ENCODE results near the gene SPATA31D4.

SPATA31D4 gene

DNA sequence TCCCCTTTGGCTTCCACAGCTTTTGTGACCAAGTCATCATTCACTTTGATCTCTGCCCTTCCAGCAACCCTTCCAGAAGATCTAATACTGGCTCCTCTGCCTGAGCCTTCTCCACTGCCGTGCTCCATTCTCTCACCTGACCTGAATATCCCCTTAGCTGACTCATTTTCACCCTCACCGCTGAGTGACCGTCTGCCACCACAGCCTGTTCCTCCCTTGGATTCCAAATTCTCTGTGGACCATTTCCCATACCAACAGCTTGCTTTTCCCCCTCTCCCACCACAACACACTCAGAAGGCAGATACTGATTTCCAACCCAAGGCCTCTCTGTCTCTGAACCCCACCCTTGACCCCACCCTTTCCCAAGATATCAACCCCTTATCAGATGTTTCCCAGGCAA, 39.8 kb downstream of the SPATA31D4 start:
- no peak for DNase-seq

DNA sequence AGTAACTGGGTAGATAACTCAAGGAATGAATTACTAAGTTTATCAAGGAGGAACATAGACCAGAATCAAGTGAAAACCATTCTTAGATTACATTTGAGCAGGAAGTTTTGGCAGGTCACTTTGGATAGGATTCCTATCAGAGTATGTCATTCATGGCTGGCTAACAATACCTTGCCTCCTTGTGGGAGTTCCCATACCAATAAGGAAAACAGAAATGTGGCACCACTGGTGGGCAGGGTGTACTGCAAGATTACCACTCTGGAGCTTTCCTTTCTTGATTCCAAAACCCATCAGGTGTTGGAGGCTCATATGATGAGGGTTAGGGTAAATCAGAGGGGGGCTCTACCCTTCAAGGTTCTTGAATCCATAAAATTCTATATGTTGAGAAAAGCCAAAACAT, 41.7 kb downstream of the SPATA31D4 start:
- DNase-seq: no peak

DNA sequence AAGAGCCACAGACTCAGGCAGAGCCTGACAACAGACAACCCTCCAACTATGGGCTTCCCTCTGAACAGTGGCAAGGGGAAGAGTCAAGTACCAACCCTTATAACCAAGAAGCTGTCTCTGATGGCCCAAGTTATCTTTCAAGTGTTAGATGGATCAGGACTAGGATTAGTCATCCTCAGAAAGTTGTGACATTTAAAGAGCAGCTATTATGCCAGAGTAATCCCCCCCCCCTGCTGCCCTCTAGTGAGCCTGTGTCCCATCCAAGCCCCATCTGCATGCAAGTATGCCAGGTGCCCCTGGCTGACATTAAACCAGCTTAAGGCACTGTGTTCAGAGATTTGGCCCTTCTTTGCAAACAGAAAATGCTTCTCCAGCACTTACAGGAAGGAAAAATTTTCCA, 43.5 kb downstream of the SPATA31D4 start:
- DNase-seq: no peak

DNA sequence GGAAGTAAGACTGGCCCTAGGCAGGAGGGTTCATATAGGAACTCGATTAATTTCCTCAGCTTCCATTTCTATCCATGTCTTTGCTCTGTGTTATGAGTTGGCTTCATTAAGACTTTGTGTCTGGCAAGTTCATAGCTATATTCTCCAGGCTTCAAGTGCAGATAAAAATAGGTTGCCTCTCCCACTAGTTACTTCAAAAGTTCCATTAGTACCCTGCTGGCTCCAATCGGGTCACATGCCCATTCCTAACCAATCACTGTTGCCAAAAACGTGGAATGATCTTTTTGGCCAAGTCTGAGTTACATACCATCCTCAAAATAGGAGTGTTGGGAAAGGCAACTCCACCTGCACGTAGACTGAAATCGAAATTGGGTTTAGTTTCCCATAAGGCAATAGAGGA, 46.5 kb downstream of the SPATA31D4 start:
- DNase-seq: no peak

DNA sequence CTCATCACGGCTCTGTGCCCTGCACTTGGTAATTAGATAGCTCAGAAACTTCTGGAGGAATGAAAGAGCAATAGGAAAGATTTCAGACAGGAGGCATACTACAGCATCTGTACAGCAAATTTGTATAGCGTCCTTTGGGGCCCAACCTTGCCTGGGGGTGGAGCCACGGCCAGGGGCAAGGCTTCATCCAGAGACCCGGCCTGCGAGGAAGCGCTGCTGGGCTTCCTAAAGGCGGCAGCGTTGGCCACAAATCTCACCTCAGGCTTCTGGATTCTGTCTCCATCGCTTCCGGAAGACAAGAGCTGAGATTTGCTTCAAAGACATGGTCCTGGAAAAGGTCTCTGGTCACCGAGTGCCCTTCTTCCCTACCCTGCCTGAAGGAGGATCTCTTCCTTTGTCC, 48.1 kb downstream of the SPATA31D4 start:
- DNase-seq: no peak

DNA sequence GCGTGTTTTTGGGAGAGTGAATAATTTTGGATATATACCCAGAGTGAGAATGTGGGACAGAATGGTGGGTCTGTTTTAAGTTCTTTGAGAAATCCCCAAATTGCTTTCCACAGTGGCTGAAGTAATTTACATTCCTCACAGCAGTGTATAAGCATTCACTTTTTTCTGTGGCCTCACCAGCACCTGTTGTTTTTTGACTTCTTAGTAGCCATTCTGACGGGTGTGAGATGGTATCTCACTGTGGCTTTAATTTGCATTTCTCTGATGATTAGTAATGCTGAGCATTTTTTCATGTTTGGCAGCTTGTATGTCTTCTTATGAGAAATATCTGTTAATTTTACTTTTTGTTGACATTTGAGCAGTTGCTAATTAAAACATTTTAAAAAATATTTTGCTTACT, 51.0 kb downstream of the SPATA31D4 start:
- no peak for DNase-seq

DNA sequence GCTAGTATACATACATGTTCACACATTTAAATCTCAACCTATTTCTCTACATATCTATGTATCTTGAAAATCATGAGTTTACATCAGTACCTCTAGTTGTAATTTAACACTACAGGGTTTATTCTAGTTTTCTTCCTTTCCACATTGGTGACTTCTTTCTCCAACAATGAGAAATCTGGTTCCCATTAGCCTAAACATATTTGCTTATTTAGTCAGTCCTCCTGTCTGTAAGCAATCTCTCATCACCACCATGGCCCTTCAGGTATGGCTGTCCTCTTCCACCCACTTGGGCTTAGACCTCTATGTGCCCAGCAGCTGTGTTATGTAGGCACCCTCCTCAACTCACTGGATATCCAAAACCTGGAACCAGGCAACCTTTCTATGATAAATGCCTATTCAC, 52.3 kb downstream of the SPATA31D4 start:
- DNase-seq: no peak

DNA sequence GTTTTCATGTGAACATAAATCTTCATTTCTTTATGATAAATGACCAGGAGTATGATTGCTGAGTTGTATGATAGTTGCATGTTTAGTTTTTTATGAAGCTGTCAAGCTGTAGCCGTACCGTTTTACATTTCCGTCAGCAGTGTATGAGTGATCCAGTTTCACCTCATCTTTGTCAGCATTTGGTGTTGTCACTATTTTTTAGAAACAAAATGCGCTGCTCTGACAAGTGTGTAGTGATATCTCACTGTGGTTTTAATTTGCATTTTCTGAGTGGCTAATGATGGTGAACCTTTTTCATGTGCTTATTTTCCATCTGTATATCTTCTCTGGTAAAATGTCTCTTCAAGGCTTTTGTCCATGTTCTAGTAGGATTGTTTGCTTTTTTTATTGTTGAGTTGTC, 53.7 kb downstream of the SPATA31D4 start:
- no peak for DNase-seq

All from T-helper 1 cell (primary cell).